HG03354 (cell line): ENCODE results near the gene ANKRD28.
A peak's percentile ranks its signal among the peaks of the same experiment; 100 is the strongest.
"Not testable (repeated sequence)": the region's sequence is repeated elsewhere in the genome, so short reads cannot be mapped to it uniquely, and the experiment has no call there.

Source experiments
- ATAC-seq: cut with Tn5 transposase; IDR thresholded peaks from one replicate; pipeline ENCODE4 v1.9.1; 2021; ENCODE audit warnings: mild to moderate bottlenecking; ENCODE audit not compliant: unreplicated experiment, poor library complexity, severe bottlenecking

The ANKRD28 gene

DNA sequence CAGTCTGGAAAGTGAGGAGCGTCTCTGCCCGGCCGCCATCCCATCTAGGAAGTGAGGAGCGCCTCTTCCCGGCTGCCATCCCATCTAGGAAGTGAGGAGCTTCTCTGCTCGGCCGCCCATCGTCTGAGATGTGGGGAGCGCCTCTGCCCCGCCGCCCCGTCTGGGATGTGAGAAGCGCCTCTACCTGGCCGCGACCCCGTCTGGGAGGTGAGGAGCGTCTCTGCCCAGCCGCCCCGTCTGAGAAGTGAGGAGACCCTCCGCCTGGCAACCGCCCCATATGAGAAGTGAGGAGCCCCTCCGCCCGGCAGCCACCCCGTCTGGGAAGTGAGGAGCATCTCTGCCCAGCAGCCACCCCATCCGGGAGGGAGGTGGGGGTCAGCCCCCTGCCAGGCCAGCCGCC is 55.5 kb downstream of the ANKRD28 start:
- not testable (repeated sequence) for ATAC-seq

DNA sequence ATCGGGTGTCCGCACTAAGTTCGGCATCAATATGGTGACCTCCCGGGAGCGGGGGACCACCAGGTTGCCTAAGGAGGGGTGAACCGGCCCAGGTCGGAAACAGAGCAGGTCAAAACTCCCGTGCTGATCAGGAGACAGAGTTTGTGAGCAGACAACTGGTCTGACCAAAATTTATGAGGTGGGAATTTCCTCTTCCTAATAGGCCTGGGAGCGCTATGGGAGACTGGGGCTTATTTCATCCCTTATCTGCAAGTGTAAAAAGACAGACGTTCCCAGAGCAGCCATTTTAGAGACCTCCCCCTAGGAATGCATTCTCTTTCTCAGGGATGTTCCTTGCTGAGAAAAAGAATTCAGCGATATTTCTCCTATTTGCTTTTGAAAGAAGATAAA is 59.2 kb downstream of the ANKRD28 start:
- not testable (repeated sequence) for ATAC-seq

DNA sequence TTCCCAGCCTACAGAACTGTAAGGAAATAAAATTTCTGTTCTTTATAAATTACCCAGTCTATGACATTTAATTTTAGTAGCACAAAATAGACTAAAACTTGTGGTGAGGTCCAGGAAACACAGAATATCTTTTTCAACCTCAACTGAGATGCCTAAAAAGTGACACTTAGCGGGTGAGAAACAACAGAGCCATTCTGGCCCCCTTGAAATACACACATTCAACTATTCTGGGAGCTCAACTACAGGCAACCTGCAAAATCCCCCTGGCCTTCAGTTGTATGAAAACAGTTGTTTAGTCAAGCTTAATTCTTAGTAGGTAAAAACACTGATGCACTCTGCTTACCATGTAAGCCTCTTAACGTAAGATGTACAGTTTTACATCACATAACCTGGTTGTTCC is 66.8 kb downstream of the ANKRD28 start:
- ATAC-seq: no peak

DNA sequence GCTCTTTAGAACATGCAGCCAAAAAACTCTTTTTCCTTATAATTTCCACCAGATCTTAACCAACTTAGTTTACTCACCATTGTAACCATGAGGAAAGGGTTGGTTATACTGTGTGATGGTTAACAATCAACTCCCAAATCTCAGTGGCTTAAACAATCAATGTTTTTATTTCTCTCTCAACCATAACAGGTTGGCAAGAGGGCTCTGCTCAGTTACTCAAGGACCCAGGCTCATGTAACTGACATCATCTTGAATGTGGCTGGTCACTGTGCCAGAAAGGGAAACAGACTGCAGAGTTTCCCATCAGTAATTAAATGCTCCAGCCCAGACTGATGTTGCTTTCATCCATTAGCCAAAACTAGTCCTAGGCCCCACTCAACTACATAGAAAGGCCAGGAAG is 69.0 kb downstream of the ANKRD28 start:
- ATAC-seq: no peak

DNA sequence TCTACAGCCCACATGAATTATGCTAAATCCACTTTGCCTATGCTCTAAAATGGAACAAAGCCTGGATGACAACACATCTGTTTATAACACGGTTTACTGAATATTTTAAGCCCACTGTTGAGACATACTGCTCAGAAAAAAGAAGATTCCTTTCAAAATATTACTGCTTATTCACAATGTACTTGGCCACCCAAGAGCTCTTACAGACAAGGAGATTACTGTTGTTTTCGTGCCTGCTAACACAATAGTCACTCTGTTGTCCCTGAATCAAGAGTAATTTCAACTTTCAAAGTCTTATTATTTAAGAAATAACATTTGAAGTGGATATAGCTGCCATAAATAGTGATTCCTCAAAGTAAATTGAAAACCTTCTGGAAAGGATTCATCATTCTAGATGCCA is 70.9 kb downstream of the ANKRD28 start:
- no peak for ATAC-seq

DNA sequence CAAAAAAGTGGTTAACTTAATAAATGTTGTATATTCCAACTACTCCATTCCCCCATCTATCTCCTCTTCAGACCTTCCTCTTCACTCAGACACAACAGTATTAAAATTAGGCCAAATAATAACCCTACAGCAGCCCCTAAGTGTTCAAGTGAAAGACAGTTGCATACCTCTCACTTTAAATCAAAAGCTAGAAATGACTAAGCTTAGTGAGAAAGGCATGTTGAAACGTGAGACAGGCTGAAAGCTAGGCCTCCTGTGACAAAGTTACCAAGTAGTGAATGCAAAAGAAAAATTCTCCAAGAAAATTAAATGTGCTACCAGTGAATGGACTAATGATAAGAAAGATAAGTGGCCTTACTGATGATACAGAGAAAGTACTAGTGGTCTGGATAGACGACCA is 71.7 kb downstream of the ANKRD28 start:
- ATAC-seq: peak; percentile 77

DNA sequence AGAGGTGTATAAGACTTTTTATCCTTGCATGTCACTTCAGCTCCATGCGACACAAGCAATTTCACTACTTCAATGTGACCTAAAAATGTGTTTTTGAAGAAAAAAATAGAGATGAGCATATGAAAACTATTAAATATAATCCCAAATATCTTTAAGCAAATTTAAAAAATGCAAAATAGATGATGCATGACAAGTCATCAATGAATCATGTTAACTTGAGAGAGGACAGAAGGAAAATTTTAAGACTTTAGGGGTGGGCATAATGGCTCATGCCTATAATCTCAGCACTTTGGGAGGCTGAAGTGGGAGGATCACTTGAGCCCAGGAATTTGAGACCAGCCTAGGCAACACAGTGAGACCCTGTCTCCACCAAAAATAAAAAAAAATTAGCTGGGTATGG is 73.3 kb downstream of the ANKRD28 start:
- ATAC-seq: no peak

DNA sequence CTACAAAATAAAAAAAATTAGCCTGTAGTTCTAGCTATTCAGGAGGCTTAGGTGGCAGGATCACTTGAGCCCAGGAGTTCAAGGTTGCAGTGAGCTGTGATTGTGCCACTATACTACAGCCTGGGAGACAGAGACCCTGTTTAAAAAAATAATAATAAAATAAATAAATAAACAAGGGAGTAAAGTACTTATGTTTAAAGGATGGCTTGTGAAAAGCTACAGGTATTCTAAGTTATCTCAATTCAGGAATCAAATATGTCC is 74.2 kb downstream of the ANKRD28 start:
- no peak for ATAC-seq

DNA sequence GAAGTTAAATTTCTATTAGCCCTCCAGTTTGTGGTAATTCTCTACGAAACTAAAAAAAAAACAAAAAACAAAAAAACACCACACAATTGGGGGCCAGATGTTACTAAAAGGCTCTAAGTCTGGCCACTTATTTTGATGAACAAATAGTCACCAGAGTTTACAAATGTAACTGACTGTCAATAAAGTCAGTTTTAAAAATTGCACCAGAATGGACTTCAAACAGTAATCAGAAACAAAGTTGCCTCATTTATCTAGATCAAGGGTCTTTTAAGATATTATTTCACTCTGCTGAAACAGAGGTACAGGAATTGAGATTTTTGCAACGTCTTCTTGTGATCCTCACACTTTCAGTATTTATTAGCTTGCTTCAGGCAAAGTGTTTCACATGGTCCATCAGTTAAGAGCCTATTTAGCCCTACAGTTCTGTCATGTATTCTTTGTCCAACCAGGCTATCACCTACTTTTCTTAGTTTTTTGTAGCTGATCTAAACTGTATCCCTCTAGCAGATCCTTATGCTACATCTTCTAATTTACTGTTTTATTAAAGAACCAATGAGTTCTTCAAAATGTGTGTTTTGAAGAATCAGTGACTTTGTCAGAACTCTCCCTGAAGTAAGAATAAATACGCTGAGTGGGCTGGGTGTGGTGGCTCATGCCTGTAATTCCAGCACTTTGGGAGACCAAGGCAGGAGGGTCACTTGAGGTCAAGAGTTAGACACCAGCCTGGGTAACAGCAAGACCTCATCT is 74.7 kb downstream of the ANKRD28 start:
- no peak for ATAC-seq

DNA sequence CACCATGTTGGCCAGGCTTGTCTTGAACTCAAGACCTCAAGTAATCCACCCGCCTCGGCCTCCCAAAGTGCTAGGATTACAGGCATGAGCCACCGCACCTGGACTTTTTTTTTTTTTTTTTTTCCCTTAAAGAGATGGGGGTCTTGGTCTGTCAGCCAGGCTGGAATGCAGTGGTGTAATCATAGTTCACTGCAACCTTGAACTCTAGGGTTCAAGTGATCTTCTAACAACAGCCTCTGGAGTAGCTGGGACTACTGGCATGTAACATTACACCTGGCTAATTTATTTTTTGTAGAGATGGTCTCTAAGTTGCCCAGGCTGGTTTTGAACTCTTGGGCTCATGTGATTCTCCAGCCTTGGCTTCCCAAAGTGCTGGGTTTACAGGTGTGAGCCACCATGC is 81.6 kb downstream of the ANKRD28 start:
- ATAC-seq: no peak

DNA sequence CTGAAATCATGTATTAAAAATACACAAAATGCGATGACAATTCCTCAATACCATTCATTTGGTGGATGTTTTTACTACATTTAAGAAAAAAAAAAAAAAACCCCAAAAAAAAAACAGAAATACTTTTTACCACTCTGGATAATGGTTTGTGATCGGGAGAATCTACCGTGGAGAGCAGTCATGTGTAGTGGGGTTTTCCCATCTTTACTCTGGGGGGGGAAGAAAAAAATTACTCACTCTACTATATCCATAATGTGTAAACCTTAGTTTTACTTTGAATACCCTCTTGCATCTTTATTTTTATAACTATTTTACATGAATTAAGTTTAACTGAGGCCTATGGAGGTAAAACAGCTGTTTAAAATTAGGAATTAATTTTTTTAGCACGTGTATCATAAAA is 83.3 kb downstream of the ANKRD28 start:
- no peak for ATAC-seq

DNA sequence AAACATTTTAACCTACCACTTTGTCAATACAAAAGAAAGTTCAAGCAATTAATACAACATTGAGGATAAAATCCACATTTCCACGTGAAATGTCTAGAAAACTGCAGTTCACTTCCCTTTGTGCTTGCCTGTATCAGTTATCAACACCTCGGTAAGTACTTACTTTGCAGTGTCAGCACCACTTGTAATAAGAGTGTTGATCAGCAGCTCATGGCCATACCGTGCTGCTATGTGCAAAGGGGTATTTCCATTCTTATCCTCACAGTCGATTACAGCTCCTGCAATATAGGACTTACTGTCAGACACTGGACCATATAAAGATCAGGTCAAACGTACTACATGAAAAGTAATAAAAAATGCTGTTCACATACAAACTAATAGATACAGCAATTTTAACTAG is 84.4 kb downstream of the ANKRD28 start:
- ATAC-seq: no peak

DNA sequence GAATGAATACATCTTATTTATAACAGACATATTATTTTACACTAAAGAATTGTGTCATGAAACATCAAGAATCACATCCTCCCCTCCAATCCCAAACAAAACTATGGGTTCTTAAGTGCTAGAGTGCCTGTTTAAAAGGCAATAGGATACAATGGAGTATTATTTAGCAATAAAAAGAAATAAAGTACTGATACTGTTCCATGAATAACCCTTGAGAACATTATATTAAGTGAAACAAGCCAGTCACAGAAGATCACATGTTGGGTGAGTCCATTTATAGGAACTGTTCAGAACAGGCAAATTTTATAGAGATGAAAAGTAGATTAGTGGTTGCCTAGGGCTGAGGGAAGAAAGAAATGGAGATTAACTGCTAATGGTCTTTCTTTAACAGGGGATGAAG is 86.5 kb downstream of the ANKRD28 start:
- no peak for ATAC-seq

DNA sequence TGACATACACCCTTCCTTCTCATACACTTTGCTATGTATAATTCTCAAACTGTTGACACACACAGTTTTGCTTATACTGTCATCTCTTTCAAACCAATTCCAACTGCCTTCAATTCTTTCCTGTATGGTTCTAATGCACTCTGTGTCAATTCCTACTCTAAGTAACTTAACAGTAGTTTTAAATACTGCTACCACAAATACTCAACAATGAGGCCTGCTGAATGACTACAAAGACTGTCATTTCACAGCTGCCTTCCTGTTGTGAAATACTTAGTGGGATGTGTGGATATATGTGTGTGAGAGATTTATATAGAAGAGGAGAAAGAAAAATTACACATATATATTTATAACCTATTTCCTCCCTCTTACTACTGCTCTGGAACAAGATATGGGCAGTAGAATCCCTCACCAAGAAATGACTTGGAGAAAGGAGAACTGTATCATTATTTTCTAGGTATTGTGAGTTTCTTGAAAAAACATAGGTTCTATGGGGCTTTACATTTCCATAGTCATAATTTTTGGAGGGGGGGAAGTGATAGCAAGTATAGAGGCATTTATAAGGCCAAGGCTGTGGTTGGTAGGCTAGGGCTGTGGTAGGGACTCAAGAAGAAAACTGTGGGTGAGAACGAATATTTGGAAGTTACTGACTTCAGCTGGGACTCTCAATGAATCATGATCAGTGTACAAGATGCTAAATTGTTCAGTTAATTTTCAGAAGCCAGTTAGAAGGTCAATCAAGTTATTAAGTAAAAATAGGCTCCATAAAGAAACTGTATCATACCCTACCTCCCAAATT is 88.7 kb downstream of the ANKRD28 start:
- no peak for ATAC-seq

DNA sequence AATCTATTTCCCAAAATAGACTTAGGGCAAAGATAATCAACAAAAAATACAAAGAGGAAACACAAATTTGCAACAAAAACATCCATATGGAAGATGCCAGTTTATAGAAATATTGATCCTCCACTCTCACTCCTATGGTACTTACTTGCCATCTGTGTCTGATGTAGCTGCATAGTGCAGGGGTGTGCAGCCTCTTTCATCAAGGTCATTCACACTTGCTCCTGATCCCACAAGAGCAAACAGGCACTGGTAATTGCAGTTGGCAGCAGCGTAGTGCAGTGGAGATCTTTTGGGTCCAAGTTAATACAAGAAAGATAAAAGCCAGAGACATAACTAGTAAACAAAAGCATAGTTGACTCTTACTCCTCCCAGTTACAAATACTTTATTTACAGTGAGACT is 90.0 kb downstream of the ANKRD28 start:
- ATAC-seq: no peak

DNA sequence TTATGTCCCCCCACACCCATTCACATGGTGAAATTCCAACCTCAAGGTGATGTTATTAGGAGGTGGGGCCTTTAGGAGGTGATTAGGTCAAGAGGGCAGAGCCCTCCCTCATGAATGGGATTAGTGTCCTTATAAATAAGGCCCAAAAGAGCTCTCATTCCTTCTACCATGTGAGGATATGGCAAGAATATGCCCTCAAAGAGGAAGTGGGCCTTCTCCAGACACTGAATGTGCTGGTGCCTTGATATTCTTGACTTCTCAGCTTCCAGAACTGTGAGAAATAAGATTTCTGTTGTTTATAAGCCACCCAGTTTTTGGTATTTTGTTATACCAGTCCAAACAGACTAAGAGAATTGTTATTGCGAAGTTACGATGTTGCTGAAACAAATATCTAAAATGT is 94.4 kb downstream of the ANKRD28 start:
- ATAC-seq: no peak

DNA sequence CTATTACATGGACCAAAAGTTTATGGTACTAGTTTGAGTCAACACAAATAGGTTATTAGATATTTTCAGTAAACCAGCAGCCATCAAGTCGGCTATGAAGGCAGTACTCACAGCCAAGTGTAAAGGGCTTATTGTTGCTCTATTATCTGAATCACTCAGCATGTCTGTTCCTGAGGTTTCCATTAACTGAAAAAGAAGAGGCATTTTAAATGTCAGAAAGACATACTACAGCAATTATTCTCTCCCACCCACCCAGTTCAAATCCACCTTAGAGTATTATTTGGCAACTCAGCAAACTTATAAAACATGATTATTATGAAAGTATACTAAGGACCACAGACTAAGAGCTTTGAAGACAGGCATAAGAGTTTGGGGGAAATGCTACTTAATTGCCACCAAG is 103.2 kb downstream of the ANKRD28 start:
- ATAC-seq: no peak

DNA sequence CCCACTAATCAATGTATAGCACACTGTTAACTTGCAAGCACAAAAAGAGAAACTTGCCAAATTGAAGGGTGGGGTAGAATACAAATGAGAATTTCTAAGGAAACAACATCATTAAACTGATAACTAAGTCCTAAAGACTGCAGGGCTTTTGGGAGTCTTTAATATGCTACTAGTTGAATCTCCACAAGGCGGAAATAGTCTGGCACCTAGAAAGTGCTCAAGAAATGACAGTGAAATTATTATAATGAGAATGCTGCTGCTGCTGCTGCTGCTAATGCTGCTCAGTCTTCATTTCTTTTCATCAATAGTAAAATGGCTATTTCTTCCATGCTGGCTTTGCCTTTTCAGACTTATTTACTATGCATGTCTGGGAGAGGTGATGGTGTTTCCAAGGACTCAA is 104.4 kb downstream of the ANKRD28 start:
- ATAC-seq: no peak

DNA sequence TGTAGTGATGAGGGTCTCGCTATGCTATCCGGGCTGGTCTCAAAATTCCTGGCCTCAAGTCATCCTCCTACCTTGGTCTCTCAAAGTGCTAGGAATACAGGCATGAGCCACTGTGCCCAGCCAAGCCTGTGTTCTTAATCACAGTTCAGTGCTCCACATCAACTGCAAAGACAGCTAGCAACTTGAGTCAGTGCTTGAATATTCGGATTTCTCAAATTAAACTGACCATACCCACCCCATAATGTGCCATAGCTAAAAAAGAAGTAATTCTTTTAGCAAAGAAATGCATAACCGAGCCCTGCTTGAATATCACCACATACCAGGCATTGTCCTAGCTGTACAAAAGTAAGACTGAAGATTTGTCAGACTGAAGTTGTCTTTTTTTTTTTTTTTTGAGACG is 107.0 kb downstream of the ANKRD28 start:
- ATAC-seq: no peak

DNA sequence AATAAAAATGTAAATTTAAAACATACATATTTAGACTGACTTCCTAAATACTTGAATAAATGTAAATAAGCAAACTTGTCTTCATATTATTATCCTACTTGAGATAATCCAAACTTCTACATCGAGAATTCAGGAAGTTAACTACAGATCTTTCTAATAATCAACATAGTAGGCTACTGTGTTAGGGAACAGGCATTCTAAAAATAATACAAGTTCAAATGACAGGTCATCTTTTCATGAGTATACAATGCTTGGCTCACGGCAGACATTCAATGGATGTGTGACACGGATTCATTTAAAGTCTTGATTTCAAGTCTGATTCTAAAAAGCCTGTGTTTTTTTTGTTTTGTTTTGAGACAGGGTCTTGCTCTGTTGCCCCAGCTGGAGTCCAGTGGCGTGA is 107.5 kb downstream of the ANKRD28 start:
- no peak for ATAC-seq

DNA sequence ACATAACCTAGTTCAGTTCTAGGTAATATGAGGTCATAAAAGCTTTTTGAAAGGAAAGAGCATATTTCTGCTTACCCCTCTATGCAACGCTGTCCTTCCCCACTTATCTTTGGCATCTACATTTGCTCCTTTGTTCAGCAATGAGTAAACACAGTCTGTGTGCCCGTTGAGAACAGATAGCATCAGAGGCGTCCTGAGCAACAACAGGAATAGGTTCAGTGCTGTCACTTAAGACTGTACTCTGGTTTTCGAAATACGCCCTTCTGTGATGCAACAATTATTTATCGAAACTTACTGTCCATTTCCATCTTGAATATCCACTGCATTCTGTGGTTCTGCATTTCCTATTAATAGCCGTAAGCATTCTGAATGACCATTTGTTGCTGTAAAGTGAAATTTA is 111.9 kb downstream of the ANKRD28 start:
- ATAC-seq: no peak

DNA sequence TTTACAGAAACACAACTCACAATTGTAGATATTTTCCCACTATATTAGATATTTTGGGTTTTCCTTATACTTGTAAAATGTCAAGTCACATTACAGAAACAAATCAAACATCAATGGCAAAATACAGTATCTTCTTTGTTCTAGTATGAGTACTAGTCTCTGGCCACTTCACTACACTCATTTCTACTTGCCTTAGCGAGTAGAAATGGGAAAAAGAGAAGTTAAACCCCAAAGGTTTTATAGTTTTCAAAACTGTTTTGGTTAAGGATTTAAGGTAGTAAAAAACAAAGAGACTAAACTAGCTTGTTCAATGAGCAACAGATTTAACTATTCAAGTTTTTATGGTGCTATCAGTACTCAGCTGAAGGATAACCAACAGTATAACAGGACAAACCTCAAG is 114.5 kb downstream of the ANKRD28 start:
- ATAC-seq: no peak
